GM18526 (cell line): ENCODE measurements around the gene PAMR1.

Experiments used
- POLR2A ChIP-seq: IDR thresholded peaks from 3 replicates; pipeline ENCODE4 v1.6.1; 2011; ENCODE audit not compliant: insufficient read length; ENCODE audit errors: extremely low read depth

The PAMR1 gene

DNA sequence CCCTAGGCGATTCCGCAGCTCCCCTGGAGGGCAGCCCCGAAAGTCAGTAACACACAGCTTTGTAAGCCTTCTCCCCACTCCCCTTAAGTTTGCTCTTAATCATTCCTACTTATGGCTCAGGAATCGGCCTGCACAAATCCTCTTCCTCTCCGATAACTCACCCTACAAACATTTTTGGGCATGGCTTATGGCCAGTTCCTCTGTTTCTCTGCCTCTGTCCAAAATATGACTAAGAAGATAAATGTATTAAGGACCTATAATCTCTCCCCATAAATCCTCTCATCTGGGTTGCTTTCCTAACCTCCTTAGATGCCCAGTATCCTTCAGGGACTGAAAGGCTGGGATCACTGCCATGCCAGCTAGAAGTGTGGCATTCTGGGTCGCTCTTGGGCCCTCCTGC, 41.0 kb downstream of the PAMR1 start:
- no peak for TF ChIP-seq POLR2A

DNA sequence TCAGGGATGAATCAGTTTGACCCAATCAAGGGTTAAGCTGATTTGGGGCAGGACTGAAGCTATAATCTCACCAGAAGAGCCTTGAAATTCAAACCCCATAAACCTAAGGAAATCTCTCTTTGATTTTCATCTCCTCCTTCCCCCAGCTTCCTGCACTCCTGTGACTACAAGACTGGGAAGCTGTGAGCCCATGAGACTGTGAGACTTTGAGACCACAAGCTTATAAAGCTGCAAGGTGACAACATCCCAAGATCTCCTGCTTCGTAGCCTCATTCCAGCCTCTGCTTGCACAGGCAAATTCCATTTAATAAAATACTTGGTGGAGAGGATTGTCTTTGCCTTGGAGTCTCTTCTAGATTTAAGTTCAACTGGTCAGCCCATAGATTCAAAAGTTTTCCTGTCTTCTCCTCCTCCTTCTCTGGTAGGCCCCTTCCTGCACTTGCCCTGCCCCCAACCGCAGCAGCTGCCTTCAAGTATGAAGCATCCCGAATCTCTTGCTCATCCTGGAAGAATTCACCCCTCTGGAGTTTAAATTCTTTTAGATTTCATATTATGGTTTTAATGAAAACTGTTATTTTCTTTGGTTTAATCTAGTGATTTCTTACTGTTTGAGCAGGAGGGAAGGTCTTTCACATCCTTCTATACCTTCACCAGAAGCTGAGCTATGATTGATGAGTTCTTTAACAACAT, 42.1 kb downstream of the PAMR1 start:
- no peak for TF ChIP-seq POLR2A

DNA sequence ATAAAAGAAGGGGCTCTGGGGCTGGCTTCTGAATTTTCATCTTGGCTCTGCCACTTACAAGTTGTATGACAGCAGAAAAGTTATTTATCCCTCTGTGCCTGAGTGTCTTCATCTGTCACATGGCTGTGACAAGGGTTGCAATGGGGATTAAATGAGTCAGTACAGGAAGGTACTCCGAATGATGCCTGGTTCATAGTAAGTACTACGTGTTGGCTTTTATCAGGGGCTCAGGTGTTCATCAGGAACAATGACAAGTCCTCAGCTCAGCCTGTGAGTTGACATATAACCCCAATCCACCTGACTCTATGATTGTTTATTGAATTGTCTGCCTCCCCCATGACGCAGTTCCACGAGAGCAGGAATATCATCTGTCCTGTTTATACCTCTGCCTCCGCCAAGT, 45.7 kb downstream of the PAMR1 start:
- TF ChIP-seq POLR2A, result no peak

DNA sequence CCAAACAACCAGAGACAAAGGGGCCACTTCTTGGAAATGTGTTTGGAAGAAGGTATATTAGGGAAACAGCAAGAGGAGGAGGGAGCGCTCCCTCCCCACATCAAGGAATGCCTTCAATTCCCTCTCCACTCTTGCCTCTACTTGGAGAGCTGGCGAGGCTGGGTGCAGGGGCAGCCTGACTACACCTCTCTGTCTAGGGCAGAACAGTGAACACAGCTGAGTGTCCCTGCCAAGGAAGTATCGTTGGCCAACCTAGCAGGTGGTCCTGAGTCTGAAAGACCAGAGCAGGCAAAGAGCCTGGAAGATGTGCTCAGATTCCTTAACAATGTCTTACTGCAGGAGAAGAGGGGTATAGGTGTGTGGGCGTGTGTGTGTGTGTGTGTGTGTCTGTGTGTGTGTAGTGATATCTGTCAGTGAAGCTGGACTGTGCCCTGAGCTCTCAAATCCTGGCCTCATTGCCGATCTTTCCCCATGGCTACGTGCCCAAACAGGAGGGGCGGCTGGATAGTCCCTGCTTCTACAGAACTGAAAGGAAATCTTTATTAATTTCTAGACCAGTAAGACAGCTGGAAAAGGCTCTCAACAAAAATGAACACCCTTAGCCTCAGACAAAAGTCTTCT, 46.8 kb downstream of the PAMR1 start:
- no peak for TF ChIP-seq POLR2A

DNA sequence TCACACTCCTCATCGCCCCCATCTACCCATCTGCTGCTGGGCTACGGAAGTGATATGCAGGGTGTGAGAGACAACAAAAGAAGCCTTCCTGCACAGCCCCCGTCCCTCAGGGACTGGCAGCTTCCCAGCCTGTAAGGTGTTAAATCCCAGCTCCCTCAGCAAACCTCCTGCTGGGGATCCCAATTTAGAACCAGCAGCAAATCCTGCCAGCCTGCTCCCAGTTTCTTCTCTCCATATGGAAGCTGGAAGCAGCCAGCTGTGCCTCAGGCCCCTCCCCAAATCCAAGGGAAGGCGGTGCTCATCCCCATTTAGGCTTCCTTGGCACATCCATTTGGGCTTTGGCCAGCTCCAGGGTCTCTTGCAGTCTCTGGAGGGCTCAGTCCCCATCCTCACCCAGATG, 47.5 kb downstream of the PAMR1 start:
- no peak for TF ChIP-seq POLR2A

DNA sequence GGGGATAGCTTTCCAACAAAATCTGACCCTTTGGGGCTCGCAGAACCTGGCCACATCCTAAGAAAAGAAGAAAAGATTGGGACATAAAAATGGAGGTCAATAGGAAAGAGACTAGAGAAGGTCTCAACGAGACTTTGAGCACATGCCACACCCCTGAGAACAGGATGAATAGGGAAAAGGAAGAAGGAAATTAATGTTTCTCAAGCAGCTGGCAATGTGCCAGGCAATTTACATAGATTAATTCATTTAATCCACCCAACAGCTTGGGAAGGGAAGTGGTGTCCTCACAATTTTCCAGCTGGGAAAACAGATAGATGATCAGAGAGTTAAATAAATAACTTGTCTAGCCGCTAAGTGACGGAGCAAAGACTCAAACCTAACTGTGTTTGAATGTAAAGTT, 50.7 kb downstream of the PAMR1 start:
- TF ChIP-seq POLR2A, result no peak

DNA sequence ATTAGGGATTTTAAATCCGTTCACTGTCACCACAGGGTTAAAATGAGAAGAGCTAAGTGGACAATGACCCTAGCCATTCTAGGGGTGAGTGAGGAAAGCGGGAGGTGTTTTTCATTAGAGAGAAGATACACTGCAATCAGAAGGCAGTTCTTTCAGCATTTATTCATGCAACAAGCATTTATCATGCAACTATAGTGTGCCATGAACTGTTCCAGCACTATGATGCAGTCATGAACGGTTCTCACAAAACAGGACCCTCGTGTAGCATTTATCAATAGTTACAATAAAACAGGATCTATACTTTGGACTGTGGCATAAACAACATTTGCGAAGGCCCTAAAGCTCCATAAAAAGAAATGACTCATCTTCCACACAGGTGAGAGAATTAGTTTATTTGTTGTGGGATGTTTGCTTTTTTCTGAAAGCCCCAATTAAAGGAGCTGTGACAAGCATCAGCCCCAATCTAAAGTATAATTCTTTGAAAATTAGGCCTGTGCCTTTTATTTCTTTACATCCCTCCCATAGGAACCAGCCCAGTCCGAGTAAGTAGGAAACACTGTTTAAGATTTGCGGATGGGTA, 51.5 kb downstream of the PAMR1 start:
- no peak for TF ChIP-seq POLR2A

DNA sequence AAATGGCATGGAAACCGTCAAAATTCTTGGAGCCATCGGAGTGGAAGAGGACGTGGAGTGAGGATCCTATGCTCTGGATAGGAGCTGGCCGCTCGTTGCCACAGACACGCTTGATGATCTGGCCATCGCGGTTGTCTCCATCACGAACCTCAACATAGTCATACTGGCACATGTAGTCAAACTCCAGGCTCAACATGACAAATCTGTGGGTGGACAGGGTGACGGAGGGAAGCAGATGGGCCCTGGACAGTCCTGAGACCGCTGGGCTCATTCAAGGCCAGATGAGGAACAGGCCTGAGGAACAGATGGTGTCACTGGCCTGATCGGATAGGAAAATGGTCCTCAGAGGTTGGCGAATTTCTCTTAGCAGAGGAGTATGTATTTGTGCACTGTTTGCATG, 54.8 kb downstream of the PAMR1 start:
- TF ChIP-seq POLR2A, result no peak

DNA sequence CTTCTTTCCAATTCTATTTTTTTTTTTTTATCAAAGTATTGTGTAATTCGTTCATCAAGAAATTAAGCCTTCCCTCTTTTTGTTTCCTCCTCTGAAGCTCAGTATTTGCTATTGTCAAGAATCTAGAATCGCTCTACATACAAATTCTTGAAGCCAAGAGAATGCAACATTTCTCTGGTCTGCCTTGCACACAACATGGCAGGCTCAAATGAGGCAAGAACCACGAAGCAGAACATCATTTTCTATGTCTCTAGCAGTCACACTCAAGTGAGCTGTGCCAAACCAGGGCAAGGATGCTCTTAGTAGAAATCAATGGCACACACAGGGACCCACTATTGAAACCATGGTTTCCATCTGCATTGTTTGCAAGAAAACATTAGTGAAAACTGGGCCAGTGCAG, 59.4 kb downstream of the PAMR1 start:
- no peak for TF ChIP-seq POLR2A

DNA sequence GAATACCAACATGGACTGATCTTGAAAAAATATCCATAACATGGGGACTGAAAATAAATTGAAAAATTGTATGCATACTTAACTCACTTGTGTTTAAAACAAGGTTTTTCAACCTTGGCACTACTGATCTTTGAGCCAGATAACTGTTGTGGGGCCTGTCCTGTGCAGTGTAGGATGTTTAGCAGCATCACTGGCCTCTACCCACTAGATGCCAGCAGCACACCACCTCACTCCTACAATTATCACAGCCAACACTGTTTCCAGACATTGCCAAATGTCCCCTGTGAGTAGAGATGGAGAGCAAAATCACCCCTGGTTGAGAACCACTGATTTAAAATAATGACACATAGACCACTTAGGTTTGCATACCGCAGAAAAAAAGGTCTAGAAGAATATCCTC, 61.1 kb downstream of the PAMR1 start:
- no peak for TF ChIP-seq POLR2A

DNA sequence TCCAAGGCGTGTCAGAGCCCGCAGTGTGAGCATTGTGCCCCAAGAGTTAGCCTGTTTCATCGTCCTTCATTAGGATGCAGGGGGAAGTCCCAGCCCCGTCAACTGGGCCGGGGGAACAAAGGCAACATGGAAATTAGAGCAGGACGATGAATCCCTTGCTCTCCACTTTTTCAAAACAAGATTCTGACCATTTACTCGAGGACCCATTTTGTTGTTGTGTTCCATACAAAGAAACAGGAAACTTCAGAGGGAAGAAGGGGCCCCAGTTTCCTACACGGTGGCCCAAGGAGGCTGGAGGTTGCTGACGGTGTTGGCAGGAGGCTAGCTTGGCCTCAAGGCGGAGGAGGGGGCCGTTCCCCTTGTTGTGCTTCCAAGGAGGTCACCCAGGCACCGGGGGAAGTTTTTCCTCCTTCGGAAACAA, 62.1 kb downstream of the PAMR1 start:
- TF ChIP-seq POLR2A, result no peak

DNA sequence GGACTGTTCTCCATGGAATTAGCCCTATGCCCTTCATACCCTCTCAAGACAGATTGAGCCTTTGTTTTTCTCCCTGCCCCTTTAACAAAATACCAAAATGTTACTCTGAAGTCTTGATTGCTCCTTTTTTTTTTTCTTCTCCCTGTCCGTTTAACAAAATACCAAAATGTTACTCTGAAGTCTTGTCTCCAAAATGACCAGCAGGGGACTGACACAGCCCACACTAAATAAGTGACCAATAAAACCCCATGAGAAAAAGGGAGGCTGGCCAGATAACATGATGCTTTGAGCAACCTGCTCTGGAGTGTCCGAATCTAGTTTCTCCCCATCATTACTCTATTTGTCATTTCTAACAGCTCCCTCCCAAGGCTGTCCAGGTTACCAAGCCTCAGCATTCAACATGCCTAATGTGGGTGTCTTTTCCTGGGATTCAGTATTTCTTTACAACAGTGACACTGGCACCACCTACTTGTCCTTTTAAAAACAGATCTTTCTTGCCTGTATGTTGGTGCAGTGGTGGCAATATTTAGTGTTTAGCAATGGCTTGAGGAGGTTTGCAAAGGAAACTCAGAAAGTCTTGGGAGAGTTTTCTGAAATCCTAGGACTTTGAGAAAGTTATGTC, 63.4 kb downstream of the PAMR1 start:
- no peak for TF ChIP-seq POLR2A

DNA sequence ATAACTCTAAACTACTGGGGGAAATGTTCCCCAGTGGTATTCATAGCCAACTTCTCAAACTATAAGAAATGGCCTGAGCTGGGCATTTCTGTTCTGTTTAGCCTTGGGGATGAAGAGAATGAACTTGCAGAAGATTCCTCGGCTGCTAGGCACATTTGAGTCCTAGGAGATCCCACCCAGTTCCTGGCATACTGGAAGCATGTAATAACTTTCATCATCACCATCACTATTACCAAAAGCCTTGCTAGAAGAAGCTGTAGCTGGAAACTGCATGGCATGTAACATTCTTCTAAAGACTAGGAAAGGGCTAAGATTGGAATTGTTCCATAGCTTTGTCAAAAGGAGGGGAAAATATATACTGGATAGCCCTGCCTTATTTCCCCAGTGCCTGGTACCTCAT, 65.9 kb downstream of the PAMR1 start:
- TF ChIP-seq POLR2A, result no peak

DNA sequence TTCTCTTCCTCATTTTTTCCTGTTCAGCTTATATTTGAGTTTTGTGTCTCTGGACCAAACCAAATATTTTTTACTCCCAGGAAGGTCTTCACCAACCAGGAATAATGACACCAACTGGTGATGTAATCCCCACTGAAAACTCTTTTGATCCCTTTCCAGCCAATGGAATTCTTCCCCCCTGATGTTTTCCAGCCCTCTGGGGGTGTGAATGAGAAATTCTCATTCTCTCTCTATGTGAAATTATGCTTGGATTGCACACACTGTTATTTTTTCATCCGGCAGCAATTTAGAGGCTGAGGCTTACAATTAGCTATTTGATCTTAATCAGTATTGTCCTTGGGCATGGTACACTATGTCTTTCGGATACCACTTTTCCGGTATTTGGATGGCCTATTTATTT, 66.6 kb downstream of the PAMR1 start:
- TF ChIP-seq POLR2A, result no peak

DNA sequence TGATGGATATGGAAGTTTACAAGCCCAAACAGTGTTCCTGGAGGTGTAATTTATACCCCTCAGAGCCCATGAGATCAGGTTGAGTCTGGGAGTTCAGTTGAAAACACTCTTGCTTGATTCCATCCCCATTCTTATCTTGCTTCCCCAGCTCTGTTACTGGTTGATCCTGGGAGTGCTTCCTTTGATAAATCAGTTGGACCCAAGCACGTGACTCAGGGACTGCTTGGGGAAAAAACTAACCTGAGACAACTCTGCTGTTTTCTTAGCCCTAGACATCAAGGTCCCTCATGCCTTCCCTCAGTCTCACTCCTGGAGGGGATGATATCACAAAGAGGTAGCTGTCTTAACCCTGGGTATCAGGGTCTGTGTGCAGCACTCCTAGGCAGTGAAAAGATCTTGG, 71.1 kb downstream of the PAMR1 start:
- no peak for TF ChIP-seq POLR2A

DNA sequence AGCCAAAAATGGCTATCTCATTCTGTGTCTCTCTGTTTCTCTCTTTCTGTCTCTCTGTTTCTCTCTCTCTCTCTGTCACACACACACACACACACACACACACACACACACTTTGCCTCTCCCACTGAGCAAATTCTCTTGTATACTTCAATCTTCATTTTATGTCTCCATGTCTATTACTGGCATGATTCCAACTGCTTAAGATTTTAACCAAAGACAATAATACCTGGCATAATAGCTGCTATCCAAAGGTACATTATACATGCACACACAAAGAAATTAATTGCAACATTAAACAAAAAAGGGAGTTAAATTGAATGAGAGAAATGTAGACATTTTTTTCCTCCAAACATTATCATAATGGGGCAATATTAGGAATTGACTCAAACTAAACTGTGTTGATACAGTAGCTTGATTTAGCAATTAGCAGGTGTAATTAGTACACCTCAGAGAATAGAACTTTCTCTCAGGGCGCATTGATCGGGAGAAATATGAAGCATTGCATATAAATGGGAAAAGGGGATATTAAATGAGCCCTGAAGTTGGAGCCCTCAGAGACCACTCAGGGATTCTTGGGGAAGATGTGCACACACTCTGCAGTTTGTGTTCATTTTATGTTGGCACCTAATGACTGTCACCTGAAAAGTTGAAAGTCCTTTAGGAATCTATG, 88.7 kb downstream of the PAMR1 start:
- no peak for TF ChIP-seq POLR2A
